NCI-H1048 (cell line): ENCODE measurements around the gene GZMM.

Source experiments
- DNase-seq: peaks from one replicate; lab custom pipeline; 2025; lab: John Stamatoyannopoulos, UW

GZMM gene

GRCh38 chr19:535017-535835, 8.6 kb upstream of the GZMM start:
- DNase-seq = no peak

- no peak for DNase-seq
Measured at GRCh38 chr19:536031-536880, 7.6 kb upstream of the GZMM start.

- DNase-seq = no peak
Measured at GRCh38 chr19:536881-537404, 6.9 kb upstream of the GZMM start.

- DNase-seq = no peak
Measured at GRCh38 chr19:538641-539428, 5.0 kb upstream of the GZMM start.

- no peak for DNase-seq
Measured at GRCh38 chr19:539429-540030, 4.3 kb upstream of the GZMM start.

GRCh38 chr19:540867-541637, 2.8 kb upstream of the GZMM start:
- DNase-seq = no peak

GRCh38 chr19:541699-542098, 2.2 kb upstream of the GZMM start:
- DNase-seq = no peak

GRCh38 chr19:542173-542866, 1.5 kb upstream of the GZMM start:
- no peak for DNase-seq

- no peak for DNase-seq
Measured at GRCh38 chr19:547117-547516, 3.3 kb downstream of the GZMM start.

GRCh38 chr19:547836-548720, 4.2 kb downstream of the GZMM start:
- DNase-seq = no peak

GRCh38 chr19:548886-549830, 5.3 kb downstream of the GZMM start:
- DNase-seq = no peak

GRCh38 chr19:554817-555216, 11.0 kb downstream of the GZMM start:
- no peak for DNase-seq

GRCh38 chr19:555474-555808, 11.6 kb downstream of the GZMM start:
- no peak for DNase-seq

GRCh38 chr19:556611-557382, 12.9 kb downstream of the GZMM start:
- no peak for DNase-seq

GRCh38 chr19:558770-559439, 15.1 kb downstream of the GZMM start:
- no peak for DNase-seq

GRCh38 chr19:560121-560520, 16.3 kb downstream of the GZMM start:
- no peak for DNase-seq

GRCh38 chr19:566403-566802, 22.6 kb downstream of the GZMM start:
- no peak for DNase-seq
